GM12872 (cell line): ENCODE results near the gene MYOT.

Experiments used
- TF ChIP-seq, protein P1 (sequence below): IDR thresholded peaks from 3 replicates; pipeline ENCODE4 v1.5.1; 2011; ENCODE audit warnings: low read depth, mild to moderate bottlenecking, low read length, moderate library complexity; ENCODE audit not compliant: insufficient read depth

The MYOT gene

DNA sequence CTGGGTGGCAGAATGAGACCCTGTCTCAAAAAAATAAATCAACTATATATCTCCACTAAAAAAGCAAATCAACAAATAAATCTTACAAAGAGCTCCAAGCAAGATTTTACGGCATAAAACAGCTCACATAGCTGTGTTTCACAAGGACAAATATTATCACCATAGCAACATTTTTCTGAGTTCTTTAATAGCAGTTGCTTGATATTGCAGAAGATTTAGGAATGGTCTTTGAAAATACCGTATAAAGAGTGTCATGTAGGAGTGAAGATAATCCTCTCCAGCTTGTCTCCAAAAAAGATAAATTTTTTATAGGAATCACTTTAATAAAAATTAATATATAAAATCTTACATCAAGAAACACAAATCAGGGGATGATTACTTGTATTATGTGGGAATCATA, 36.6 kb upstream of the MYOT start:
- TF ChIP-seq, protein P1, sequence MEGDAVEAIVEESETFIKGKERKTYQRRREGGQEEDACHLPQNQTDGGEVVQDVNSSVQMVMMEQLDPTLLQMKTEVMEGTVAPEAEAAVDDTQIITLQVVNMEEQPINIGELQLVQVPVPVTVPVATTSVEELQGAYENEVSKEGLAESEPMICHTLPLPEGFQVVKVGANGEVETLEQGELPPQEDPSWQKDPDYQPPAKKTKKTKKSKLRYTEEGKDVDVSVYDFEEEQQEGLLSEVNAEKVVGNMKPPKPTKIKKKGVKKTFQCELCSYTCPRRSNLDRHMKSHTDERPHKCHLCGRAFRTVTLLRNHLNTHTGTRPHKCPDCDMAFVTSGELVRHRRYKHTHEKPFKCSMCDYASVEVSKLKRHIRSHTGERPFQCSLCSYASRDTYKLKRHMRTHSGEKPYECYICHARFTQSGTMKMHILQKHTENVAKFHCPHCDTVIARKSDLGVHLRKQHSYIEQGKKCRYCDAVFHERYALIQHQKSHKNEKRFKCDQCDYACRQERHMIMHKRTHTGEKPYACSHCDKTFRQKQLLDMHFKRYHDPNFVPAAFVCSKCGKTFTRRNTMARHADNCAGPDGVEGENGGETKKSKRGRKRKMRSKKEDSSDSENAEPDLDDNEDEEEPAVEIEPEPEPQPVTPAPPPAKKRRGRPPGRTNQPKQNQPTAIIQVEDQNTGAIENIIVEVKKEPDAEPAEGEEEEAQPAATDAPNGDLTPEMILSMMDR, result no peak

DNA sequence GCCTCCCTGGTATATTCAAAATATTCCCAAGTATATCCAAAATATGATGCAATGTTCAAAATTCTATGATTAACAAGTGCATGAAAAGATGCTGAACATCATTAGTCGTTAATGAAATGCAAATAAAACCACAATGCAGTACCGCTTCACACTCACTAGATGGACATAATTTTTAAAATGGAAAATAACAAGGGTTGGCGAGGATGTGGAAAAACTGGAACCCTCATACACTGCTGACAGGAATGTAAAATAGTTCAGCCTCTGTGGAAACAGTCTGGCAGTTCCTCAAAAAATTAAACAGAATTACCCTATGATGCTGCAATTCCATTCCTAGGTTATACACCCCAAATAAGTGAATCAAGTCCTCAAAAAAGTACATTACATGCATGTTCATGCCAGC, 36.1 kb upstream of the MYOT start:
- TF ChIP-seq, protein P1, result no peak

DNA sequence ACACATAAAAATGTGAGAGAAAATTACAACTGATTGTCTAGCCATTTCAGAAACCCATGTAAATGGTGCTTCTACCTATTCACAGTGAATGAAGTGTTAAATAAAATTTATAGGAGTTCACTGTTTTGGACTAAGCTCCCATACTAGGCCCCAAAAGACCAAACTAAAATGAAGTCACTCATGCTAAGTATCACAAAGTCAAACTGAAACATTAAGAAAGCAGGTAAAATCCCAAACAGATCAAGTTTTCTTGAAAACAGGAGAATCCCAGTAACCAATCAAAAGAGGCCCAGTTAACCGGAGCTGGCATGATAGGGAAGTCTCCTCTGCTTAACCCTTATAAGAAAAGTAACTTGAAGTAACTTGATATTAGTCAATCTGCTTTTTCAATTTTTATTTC, 35.2 kb upstream of the MYOT start:
- TF ChIP-seq, protein P1, result no peak

DNA sequence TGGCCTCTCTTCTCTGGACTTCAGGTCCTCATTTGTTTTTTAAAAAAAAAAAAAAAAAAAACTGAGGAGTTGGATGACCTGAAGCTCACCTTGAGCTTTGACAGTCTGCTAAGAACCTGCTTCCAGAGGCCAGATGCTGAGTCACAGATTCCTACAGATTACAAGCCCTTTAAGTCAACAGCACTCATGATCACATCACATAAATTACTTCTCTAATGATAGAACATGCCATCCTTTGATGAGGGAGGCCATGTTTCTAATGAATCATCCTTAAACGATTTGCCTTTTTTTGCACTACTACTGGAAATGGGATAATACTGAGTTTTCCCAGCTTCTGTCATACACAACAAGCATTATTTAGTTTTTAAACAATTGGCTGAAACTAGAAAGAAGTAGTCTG, 34.2 kb upstream of the MYOT start:
- TF ChIP-seq, protein P1, result no peak

DNA sequence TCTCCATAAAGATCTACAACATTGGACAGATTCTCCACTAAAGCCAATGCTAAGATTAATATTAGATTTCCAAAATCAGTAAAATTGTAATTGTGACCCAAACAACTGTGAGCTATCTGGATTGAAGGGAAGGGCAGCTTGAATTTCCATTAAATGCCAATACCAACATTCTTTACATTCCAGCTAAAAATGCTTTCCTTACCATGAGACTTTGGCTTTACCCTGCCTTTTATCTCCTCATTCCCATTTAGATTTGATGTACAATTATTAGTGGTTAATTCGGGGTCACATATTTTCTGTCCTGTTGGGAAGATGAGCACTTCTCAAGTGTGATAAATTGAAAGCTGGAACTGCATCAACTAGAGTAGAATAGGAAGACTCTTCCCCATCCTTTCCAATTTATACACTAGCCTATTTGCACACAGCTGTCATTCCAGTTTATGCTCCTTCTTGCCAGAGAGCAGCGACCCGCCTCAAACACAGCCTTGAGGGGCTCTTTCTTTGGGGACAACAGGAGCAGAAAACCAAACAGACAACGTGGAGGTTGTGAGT, 33.1 kb upstream of the MYOT start:
- TF ChIP-seq, protein P1, result no peak

DNA sequence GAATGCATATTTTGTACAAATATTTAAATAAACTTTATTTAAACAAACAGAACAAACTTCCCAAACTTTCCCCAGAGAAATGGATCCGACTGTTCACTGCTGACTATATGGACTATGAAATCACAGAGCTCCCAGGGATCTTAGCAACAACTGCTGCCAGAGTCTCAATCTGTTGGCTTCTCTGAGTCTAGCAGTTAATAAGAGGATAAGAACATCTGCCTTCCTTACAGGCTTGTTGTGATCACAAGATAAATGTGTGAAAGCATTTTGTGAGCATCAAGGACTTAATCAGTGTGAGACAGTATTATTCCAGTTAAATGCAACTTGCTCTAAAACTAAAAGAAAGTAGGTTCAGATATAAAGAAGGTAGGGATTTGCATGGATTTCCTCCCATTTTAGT, 31.4 kb upstream of the MYOT start:
- TF ChIP-seq, protein P1, result no peak

DNA sequence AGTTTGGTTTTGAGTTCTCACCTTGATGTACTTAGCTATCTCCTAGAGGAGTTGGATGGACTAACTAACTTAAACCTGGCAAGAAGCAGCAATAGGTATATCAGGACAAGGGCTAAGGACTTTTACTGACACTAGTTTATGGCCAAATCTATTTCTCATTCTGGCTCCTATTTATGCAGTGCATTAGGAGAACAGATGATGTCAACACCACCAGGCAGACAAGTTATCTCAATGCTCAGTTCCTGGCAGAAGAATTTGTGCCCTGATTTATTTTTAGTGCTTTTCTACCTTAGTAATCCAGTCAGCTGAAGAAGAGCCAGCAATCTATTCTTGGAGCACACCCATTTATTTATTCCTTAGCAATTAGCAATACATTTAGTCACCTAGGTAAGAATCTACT, 30.7 kb upstream of the MYOT start:
- TF ChIP-seq, protein P1, result no peak
